GM18907 (cell line): ENCODE results near the gene APBA2.

ENCODE experiments used
- ATAC-seq: cut with Tn5 transposase; IDR thresholded peaks from one replicate; pipeline ENCODE4 v1.9.1; 2021; ENCODE audit warnings: mild to moderate bottlenecking, moderate library complexity; ENCODE audit not compliant: unreplicated experiment

Gene APBA2

GRCh38 chr15:28933710-28934445, 48.1 kb downstream of the APBA2 start:
- ATAC-seq = no peak

DNA sequence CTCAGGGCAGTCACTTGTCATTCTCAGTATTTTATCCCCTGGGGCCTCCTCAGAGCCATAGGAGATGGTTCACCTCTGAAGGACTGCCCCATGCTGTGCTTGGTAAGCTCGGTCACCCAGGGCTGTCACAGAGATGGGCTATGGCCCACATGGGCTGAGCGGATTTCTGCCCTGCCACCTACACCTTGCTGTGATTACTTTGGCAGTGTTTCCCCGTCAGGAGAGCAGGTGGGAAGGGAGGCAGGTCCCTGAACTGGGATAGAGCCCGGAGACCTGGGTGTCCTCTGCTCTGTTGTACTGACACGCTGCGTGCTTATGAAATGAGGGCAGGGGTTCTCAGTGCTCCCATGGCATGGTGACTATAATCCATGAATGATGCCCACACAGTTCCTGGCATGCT, 48.9 kb downstream of the APBA2 start:
- ATAC-seq = no peak

GRCh38 chr15:28935316-28935715, 49.5 kb downstream of the APBA2 start:
- ATAC-seq = no peak

DNA sequence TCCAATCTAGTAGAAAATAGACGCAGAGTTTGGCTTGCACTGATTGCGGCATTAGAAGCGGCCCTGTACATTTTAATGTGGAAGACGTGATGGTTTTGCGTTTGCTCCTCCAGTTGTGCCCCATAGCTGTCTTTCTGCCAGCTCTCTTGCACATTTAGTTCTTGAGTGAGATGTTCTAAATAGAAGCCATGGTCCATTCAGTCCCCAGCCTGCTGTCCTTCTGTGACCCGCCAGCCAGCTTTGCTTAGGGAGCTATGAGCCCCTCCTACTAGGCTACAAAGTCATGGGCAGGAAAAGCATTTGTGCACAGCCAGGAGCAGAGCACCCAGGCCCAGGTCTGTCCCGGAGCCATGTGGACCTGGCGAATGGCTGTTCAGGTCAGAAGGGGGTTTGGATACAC, 50.3 kb downstream of the APBA2 start:
- no peak for ATAC-seq

GRCh38 chr15:28936481-28936881, 50.7 kb downstream of the APBA2 start:
- ATAC-seq = no peak

- no peak for ATAC-seq
Measured at GRCh38 chr15:28937271-28937670, 51.5 kb downstream of the APBA2 start.

DNA sequence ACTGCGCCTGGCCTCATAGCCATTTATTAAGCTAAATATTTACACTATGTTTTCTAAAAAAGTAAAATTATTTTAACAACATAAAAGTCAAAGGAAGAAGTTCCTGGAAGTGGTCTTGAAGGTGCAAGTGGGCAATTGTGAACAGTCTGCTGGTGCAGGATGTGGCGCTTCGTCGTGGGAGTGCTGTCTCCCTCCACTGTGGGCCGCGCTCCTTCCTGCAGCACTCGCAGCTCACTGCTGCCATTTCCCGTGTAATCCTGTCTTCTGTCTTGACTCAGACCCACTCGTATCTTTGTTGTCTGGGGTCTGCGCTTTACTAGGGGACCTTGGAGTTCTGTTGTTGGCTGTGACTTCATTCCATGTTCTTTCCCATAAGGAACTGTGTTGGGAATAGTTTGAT, 56.3 kb downstream of the APBA2 start:
- no peak for ATAC-seq

DNA sequence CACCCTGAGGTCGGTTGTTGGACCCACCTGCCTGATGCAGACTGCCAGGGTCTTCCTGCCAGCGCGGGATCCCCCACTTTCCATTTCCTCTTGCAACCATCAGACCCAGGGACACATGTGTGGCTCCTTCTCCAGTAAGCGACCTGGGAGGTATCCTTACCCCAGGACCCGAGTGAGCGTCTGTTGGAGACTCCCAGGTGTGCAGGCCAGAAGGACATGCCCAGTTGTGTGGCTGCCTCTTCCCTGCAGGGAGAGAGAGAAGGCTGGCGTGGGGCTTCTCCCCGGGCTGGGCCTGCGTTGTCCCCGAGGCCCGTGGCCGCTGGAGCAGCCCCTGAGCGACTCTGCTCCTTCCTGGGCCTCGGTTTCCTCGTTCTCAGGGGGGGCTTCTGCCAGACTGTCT, 56.8 kb downstream of the APBA2 start:
- no peak for ATAC-seq

DNA sequence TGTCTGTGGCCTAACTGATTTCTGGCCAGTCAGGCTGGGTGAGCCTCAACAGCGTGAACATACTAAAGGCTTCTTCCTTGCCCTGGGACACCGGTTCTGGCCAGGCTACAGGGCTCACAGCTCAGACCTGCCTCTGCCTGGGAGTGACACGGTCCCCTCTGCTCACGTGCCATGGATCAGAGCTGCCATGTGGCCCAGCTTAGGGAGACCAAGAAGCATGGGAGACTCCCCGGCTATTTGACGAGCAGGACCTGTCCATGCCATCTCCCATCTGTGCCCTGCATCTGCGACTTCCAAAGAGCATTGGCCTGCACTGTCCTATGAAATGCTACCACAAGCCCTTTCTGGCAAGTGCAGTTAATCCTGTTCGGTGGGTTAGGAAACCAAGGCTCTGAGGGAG, 57.4 kb downstream of the APBA2 start:
- ATAC-seq = no peak

- ATAC-seq = no peak
Measured at GRCh38 chr15:28943611-28944230, 57.9 kb downstream of the APBA2 start.

DNA sequence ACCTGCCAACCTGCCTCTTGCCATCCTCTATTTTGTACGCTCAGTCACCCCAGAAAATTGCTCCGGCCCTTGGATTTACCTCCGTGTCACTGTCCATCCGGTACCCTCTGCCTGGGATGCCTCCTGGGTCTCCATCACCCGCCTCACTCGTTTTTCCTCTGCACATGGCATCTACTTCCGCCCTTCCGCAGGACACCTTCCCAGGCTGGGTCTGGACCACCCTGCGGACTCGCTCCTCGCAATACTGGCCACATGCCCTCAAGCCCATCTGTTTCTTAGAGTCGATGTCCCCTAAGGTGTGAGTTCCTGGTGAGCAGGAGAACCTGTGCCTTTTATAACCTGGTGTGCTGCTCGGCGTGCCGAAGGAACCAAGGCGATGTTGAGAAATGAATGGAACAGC, 58.5 kb downstream of the APBA2 start:
- ATAC-seq = no peak

- no peak for ATAC-seq
Measured at GRCh38 chr15:28944696-28945300, 59.0 kb downstream of the APBA2 start.

DNA sequence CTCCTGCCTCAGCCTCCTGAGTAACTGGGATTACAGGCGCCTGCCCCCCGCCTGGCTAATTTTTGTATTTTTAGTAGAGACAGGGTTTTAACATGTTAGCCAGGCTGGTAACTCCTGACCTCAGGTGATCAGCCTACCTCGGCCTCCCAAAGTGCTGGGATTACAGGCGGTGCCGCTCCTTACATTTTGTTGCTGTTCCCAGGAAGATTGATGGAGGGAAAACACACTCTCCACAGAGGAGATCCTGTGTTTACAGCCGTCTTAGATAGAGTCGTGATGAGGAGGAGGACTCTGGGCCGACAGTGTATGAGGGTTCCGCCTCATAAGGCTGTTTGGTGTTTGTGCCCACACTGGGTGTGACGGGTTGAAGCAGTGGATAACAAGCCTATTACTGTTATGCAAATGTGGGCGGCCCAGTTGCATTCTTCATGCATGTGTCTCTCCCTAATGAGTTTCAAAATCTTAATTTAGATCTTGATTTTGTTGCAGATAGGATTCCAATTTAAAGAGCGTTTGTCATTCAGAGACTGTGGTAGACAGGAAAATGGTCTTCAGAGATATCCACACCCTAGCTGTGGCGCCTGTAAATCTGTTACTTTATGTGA, 60.0 kb downstream of the APBA2 start:
- ATAC-seq = no peak

DNA sequence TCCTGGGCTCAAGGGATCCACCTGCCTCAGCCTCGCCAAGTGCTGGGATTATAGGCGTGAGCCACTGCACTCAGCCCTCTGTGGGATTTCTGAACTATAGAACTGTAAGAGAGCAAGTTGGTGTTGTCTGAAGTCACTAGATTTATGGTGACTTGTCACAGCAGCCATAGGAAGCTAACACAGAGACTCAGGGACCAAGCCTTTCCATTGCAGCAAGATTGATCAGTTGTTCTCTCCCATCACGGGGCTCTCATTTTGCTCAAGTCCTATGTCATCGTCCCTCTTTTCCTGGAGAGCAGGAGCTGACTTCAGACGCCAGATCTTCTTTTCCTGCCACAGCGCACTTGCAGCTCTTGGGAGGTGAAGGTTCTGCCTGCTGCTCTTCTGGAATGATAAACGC, 61.0 kb downstream of the APBA2 start:
- ATAC-seq = no peak

- ATAC-seq = no peak
Measured at GRCh38 chr15:28947221-28947674, 61.5 kb downstream of the APBA2 start.

GRCh38 chr15:28948036-28948435, 62.3 kb downstream of the APBA2 start:
- no peak for ATAC-seq

DNA sequence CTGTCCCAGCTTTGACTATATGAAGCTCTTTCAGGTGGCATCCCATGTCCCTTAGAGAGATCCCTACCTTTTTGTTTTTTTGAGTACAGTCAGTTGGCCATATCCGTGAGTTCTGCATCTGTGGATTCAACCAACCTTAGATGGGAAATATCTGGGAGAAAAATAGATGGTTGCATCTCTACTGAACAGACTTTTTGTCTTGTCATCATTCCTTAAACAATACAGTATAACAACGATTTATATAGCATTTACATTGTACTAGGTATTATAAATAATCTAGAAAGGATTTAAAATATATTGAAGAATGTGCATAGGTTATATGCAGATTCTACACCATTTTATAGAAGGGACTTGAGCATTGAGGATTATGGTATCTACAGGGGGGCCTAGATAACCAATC, 65.1 kb downstream of the APBA2 start:
- ATAC-seq = no peak

- no peak for ATAC-seq
Measured at GRCh38 chr15:28952666-28953491, 67.1 kb downstream of the APBA2 start.

- no peak for ATAC-seq
Measured at GRCh38 chr15:28953573-28954195, 67.9 kb downstream of the APBA2 start.

- ATAC-seq = no peak
Measured at GRCh38 chr15:28954466-28955159, 68.8 kb downstream of the APBA2 start.
